AG09309 (cell line): ENCODE results near the gene ARHGEF17.

Source experiments
- DNase-seq: peaks from one replicate; pipeline ENCODE4 v3.0.0-alpha.2; 2010; ENCODE audit warnings: low read depth
- H3K4me3 ChIP-seq: 2 replicates; pipeline ENCODE4 v1.5.1; 2011; ENCODE audit warnings: mild to moderate bottlenecking, low read depth, low read length, moderate library complexity; ENCODE audit not compliant: control insufficient read depth
- CTCF ChIP-seq: IDR thresholded peaks from 2 replicates; pipeline ENCODE4 v1.5.1; 2011; ENCODE audit warnings: mild to moderate bottlenecking, low read depth, low read length, inconsistent platforms; ENCODE audit not compliant: insufficient read depth, control insufficient read depth; ENCODE audit errors: missing control alignments

Gene ARHGEF17

DNA sequence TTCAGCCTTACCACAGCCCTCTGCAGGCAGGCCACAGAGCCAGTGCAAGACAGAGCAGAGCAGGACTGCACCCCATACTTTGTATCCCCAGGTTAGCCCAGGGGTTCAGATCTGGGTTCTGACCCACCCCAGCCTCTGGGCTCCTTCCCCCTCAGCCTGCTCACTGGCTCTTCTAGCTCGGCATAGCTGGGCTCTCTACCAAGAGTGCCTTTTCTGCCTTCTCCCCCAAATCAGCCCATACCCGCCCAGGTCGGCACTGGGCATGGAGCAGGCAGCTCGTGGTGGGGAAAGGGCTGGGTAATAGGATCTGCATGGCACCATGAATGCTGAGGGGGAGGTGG is 76.4 kb downstream of the ARHGEF17 start:
- H3K4me3 ChIP-seq, result no peak overlapping the region
- no peak for TF ChIP-seq CTCF
- DNase-seq, result no peak

- TF ChIP-seq CTCF, result no peak
- no peak overlapping the region for H3K4me3 ChIP-seq
- DNase-seq, result no peak
Measured at GRCh38 chr11:73384872-73385689, 77.0 kb downstream of the ARHGEF17 start.

- TF ChIP-seq CTCF, result no peak
- no peak overlapping the region for H3K4me3 ChIP-seq
- DNase-seq, result no peak
Measured at GRCh38 chr11:73386016-73386415, 77.9 kb downstream of the ARHGEF17 start.

GRCh38 chr11:73386546-73386945 is 78.5 kb downstream of the ARHGEF17 start:
- H3K4me3 ChIP-seq, result no peak overlapping the region
- no peak for TF ChIP-seq CTCF
- no peak for DNase-seq

DNA sequence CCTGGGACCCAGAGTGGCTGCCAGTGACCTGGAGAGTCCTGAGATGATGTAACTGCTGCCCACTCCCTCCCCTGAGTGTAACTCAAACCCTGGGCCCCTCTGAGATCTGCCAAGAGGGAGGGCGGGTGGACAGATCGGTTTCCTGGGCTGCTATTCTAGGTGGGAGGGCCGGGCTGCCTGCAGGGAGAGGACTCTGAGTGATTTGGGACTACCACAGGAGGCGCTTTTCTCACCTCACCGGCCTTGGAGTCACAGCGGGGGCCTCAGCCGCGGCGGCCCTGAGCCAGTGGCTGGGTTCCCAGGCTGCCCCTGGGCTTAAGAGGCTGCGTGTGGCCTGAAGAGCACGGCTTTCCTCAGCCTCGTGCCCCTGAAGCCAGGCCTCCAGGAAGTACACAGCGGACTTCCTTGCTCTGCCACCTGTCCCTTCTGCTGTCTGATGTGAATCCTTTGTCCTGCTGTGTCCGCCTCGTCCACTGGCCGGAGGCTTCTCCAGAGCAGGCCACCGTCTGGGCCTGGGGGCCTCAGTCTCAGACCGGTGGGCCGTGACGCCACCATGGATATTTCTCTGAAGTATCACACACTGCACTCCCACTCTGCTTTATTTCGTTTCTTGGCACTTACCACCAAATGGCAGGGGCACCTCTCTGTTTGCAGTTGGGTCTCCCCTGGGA is 79.7 kb downstream of the ARHGEF17 start:
- no peak overlapping the region for H3K4me3 ChIP-seq

More for the DNA sequence above, 79.7 kb downstream of the ARHGEF17 start:
- DNase-seq, result no peak
- no peak for TF ChIP-seq CTCF
